HG02970 (cell line): Measurements from ENCODE around the gene PTGIS.

ENCODE experiments used
- ATAC-seq: cut with Tn5 transposase; IDR thresholded peaks from one replicate; pipeline ENCODE4 v1.9.1; 2021; ENCODE audit warnings: mild to moderate bottlenecking, moderate library complexity, moderate number of reproducible peaks; ENCODE audit not compliant: unreplicated experiment, low FRiP score

PTGIS gene

GRCh38 chr20:49507741-49508434 is 60.0 kb downstream of the PTGIS start:
- no peak for ATAC-seq

- no peak for ATAC-seq
These were observed 62.4 kb downstream of the PTGIS start for GRCh38 chr20:49505518-49505917.

GRCh38 chr20:49503176-49503575 is 64.8 kb downstream of the PTGIS start:
- no peak for ATAC-seq

GRCh38 chr20:49501917-49502316 is 66.0 kb downstream of the PTGIS start:
- no peak for ATAC-seq

- ATAC-seq: no peak
These were observed 70.6 kb downstream of the PTGIS start for GRCh38 chr20:49497398-49497669.

- no peak for ATAC-seq
These were observed 71.2 kb downstream of the PTGIS start for GRCh38 chr20:49496553-49497397.

- ATAC-seq: no peak
These were observed 71.9 kb downstream of the PTGIS start for GRCh38 chr20:49496043-49496442.

- no peak for ATAC-seq
These were observed 77.2 kb downstream of the PTGIS start for GRCh38 chr20:49490689-49491088.

GRCh38 chr20:49489688-49490087 is 78.2 kb downstream of the PTGIS start:
- no peak for ATAC-seq

GRCh38 chr20:49486064-49486463 is 81.9 kb downstream of the PTGIS start:
- ATAC-seq: no peak

- ATAC-seq: no peak
These were observed 82.4 kb downstream of the PTGIS start for GRCh38 chr20:49485563-49485962.

GRCh38 chr20:49484180-49485140 is 83.5 kb downstream of the PTGIS start:
- ATAC-seq: no peak

- no peak for ATAC-seq
These were observed 84.2 kb downstream of the PTGIS start for GRCh38 chr20:49483696-49484123.

- ATAC-seq: no peak
These were observed 84.8 kb downstream of the PTGIS start for GRCh38 chr20:49483018-49483695.

GRCh38 chr20:49482621-49483017 is 85.3 kb downstream of the PTGIS start, which contains the start of gene KCNB1:
TSS of gene KCNB1 (minus strand) at chr20:49482668. CDS start at chr20:49482480, 188 bp downstream.
- ATAC-seq: no peak

- ATAC-seq: no peak
These were observed 85.8 kb downstream of the PTGIS start for GRCh38 chr20:49482173-49482572.

GRCh38 chr20:49481116-49481515 is 86.8 kb downstream of the PTGIS start:
- ATAC-seq: no peak

GRCh38 chr20:49480236-49480635 is 87.7 kb downstream of the PTGIS start:
- ATAC-seq: no peak

GRCh38 chr20:49479785-49480184 is 88.2 kb downstream of the PTGIS start:
- ATAC-seq: no peak
